GM12874 (cell line): ENCODE measurements around the gene EFHC2.

Experiments used
- CTCF ChIP-seq: IDR thresholded peaks from 2 replicates; pipeline ENCODE4 v1.5.1; 2011; ENCODE audit warnings: low read depth, mild to moderate bottlenecking, control low read depth, low read length, moderate library complexity; ENCODE audit not compliant: insufficient read depth

Gene EFHC2

GRCh38 chrX:44216171-44216570 is 127.3 kb downstream of the EFHC2 start:
- no peak for TF ChIP-seq CTCF

- no peak for TF ChIP-seq CTCF
These were observed 139.7 kb downstream of the EFHC2 start for GRCh38 chrX:44203791-44204190.

- no peak for TF ChIP-seq CTCF
These were observed 140.9 kb downstream of the EFHC2 start for GRCh38 chrX:44202596-44202995.

- TF ChIP-seq CTCF: no peak
These were observed 154.4 kb downstream of the EFHC2 start for GRCh38 chrX:44189116-44189515.

GRCh38 chrX:44183329-44183728 is 160.1 kb downstream of the EFHC2 start:
- TF ChIP-seq CTCF: no peak

- TF ChIP-seq CTCF: no peak
These were observed 165.0 kb downstream of the EFHC2 start for GRCh38 chrX:44178274-44179053.

GRCh38 chrX:44175455-44175854 is 168.0 kb downstream of the EFHC2 start:
- no peak for TF ChIP-seq CTCF

GRCh38 chrX:44174061-44174460 is 169.4 kb downstream of the EFHC2 start:
- no peak for TF ChIP-seq CTCF
